A172 (cell line): Measurements from ENCODE around the gene FPGS. TPM values are rescaled to one million over a fixed set of nuclear protein-coding genes. Genes with fewer than 3 reads are reported as not detected.
"Not testable (repeated sequence)": the region's sequence is repeated elsewhere in the genome, so short reads cannot be mapped to it uniquely, and the experiment has no call there.

ENCODE experiments used
- DNase-seq: peaks from one replicate; pipeline ENCODE4 v3.0.0-alpha.2; 2015; ENCODE audit warnings: low spot score
- total RNA-seq: library from RNA; depleted of rRNA; stranded (reverse); fragments of >200 nt; shearing (Covaris generic); gene quantifications from 2 replicates; pipeline ENCODE4 v1.2.3, GENCODE V29; 2014

The FPGS gene
- total RNA-seq, 1 experiment from 2014 or later, result 146 TPM

DNA sequence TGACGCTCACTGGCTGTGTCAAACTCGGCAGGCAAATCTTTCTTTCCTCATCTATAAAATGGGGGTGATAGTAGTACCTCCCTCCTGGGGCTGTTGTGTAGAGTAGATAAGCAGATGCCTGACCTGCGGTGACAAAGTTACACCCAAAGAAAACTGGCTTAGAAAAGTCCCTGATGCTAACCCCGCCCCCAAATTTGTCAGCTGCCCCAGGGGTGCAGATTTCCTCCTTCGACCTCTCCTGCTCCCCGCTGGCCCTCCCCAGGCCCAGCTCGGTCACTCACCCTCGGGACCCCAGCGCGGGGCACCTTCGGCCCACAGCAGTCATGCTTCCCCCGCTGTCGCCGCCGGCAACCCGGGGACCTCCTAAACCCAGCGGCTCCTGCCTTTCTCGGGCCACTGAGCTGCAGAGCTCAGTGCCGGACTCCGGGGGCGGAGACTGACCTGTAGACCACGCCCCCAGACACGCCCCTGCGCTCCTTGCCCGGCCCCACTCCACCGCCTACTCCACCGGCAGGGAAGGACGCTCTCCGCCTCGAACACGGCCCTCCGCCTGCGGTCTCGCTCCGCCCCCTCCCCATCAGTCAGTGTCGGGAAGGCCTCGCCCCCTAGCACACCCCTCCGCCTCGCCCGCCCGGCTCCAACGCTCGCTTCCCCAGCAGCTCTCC, 31.6 kb upstream of the FPGS start:
- peak; percentile 99 for DNase-seq

DNA sequence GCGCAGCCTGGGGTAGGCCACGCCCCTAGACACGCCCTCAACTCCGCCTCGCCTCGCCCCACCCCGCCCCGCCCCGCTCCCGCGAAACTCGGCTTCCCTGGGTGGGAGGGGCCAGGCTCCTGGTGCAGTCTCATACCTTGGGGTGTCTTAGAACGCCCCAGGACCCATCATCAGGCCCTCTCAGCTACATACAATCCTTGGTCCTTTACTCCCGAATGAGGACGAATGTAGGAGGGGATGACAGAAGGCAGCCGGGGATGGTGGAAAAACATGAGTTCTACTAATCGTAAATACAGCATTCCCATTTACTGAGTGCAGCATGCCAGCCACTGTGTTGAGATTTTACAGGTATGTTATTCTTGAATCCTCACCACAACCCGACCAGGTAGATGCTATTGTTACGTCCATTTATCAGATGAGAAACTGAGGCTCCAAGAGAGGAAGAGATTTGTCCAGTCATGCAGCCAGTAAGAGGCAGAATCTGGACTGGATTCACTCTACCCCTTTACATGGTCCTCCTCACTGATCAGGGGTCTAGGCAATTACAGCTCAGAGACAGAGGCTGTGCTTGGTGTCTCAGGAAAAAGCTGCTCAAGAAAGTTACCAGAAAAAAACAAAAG, 31.0 kb upstream of the FPGS start:
- DNase-seq, result no peak

DNA sequence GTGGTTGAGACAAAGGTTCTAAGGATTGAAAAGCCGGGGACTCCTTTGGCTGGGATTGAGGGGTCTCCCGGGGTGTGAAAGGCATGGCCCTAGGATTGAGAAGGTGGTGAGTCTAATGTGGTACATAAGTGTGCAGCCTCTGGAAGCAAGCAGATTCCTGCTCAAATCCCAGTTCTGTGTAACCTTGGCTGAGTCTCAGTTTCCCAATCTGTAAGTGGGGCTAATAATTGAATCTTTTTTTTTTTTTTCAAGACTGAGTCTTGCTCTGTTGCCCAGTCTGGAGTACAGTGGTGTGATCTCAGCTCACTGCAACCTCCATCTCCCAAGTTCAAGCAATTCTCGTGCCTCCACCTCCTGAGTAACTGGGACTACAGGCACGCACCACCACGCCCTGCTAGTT, 30.1 kb upstream of the FPGS start:
- DNase-seq, result no peak

DNA sequence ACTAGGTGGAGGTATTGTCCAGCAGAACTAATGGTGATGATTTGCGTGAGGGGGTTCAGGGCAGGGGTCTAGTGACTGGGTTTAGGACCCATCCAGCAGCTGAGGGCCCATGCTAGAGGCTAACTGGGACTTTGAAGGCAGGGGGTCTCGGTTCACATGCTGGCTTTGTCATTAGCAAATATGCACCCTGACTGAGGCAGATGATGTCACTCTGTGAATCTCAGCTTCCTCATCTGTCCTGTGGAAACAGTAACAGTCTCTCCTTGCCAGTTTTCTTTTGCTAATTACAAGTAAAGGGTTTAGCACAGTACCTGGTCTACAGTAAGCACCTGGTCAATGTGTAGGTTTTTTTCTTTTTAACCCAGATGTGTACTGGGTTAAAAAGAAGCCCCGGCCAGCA, 29.4 kb upstream of the FPGS start:
- no peak for DNase-seq

DNA sequence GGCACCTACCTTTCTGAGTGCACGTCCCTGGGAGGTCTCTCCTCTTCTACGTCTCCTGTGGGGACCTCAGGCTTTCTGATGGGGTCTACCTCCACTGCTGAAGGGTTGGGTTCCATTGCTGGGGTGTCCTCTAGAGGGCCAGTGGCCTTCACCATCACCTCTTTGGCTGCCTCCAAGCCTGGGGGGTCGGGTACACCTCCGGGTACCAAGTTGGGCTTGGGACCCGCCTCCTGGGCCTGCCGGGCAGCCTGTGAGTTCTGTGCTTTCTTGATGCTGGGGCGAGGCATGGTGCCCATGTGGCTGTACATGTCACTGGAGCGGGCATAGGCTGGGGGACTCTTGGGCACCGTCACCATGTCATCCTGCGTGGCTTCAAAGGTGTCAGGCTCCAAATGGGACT, 28.7 kb upstream of the FPGS start:
- DNase-seq, result no peak

DNA sequence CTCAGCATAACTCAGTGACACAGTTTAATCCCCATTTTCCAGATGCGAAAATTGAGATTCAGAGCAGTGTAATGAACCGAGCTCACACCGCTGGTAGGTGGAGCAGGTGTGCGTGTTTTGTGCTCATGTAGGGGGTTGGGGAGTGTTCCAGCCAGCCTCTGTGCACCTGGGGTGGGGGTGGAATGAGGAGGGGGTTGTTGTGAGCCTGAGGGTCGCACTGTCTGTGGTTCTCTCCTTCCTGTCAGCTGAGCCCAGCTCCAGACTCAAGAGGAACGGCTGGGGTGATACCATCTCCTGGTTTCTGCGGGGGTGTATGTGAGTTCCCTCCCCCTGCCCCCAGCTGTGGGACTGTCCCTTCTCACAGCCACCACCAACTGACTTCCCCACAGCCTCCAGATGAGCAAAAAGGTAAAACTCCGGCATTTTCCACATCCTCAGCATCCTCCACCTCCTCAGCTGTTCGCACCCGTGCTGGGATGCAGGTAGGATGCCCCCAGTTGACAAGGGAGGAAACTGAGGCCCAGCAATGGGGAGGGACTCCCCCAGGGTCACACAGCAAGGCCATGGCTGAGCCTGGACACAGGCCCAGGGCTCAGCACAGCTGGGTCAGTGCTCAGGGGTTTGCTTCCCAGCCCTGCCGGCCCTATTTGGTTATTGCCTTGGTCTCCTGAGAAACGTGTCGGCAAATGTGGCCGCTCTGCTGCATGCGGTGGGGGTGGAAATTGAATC, 26.3 kb upstream of the FPGS start:
- no peak for DNase-seq

DNA sequence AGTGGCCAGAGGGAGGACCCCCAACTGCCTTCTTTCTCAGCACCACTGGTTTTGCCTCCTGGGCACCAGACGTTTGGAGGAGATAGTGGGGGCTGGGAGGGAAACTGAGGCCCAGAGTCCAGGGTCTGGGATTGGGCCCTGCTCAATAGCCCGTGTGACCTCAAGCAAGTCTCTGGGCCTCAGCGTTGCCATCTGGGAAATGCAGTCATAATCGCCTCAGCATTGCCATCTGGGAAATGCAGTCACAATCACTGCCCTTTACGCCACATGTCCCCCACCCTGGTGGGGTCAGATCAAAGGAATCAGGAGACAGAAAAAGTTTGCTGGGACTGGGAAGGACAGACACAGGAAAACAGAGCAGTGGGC, 25.8 kb upstream of the FPGS start:
- no peak for DNase-seq

DNA sequence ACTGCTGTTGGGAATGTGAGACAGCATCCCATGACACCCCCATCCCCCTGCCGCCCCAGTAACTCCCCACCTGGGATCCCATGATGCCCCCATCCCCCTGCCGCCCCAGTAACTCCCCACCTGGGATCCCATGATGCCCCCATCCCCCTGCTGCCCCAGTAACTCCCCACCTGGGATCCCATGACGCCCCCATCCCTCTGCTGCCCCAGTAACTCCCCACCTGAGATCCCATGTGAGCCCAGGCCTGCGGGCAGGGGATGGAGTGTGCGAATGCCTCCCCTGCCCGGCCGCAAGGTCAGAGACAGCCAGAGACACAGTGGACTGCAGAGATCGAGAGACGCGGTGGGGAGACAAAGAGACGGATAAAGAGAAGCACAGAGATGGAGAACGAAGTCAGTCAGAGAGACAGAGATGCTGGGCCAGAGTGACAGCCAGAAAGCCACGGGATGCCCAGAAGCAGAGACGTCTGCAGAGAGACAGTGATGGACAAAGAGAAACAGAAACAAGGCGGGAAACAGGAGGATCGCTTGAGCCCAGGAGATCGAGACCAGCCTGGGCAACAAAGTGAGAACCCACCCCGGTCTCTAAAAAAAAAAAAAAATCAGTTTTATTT, 25.2 kb upstream of the FPGS start:
- DNase-seq, result no peak

DNA sequence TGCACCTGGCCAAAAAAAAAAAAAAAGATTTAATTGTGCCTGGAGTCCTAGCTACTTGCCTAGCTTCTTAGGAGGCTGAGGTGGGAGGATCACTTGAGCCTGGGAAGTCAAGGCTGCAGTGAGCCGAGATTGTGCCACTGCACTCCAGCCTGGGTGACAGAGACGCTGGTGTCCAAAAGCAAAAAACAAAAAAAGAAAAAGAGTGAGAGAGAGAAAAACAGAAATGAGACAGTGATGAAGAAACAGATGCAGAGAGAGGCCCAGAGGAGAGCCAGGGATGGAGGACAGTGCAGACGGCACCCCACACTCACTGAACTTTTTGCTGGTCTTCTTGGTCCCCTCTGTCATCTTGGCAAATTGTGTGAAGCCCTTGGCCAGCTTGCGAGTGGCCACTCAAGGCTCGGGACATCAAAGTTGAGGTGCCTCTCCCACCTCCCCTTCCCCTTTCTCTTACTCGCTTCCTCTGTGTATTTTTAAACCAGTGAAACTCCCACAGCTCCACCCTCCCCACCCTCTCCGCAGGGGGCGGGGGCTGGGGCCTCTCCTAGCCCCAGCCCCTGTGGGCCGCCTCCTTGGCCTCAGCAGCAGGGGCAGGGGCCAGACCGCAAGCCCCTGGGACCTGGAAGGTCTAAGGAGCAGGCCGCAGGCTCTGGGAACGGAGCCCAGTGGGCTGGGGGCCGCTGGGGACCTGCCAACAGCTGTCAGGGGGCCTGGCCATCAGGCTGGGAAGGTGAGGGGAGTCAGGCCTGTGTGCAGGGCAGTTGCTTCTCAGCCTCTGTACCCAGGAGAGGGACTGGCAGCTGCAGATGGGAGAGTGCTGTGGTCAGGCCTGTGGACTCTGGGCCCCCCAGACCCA, 24.2 kb upstream of the FPGS start, which contains the start of gene SH2D3C:
TSS of gene SH2D3C (minus strand) at position 387 of the 856 bp plus-strand sequence. CDS start at position 348, 39 bp downstream.
- no peak for DNase-seq

DNA sequence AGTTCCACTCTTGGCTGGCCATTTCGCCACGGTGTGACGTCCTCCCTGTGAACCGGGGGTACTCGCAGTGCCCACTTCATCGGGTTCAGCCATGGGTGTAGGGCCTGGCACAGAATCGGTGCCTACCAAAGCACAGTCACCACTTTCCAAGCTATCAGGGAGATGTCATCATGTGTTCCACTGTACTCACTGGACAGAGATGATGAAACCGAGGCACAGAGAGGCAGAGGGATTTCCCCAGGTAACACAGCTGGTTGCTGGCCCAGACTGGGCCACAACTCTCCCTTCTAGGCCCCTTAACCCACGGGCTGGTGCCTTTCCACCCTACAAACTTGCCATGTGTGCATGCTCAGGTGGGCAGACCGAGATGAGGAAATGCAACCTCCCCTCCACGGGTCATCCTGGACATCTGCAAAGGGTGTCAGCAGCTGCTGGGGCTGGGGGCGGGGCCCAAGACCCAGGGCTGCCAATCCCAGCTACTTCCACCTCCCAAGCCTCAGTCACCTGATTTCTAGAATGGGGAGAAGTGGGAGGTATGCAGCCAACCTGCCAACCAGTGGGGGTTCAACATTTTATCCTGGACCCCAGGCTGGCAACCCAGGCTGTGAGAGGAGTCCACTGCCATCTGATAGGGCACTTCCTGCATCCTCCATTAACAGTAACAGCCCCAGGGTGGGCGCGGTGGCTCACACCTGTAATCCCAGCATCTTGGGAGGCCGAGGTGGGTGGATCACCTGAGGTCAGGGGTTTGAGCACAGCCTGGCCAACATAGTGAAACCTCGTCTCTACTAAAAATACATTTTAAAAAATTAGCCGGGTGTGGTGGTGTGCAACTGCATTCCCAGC, 23.3 kb upstream of the FPGS start:
- no peak for DNase-seq

DNA sequence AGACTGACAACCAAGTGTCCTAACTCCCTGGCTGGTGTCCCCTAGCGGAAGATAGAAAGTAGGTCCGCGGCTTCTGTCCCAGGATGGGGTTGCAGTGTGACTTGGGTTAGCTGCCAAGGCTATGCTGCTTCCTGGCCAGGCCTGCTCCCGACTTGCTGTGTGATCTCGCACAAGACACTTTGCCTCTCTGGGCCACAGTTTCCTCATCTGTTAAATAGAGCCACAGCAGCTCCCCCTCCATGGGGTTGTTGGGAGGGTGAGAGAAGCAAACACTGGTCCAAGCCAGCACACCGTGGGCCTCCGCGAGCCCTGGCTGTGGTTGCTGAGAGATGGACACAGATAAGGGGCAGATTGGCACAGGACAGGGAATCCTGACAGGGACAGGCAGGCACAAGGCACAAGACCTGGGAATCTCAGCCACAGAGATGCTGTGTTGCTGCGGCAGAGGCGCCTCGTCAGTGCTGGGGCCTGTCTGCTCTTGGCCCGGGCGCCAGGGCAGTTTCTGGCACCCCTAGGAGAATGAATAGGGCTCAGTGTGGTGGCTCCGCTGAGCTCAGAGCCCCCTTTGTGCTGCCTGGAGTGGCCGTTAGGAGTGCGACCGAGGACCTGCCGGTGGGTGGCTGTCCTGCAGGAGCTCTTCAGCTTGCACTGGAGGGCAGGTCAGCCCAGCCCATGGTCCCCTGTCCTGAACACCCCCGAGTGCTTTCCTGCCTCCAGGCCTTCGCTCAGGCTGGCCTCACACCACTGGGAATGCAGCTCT, 22.4 kb upstream of the FPGS start:
- no peak for DNase-seq

DNA sequence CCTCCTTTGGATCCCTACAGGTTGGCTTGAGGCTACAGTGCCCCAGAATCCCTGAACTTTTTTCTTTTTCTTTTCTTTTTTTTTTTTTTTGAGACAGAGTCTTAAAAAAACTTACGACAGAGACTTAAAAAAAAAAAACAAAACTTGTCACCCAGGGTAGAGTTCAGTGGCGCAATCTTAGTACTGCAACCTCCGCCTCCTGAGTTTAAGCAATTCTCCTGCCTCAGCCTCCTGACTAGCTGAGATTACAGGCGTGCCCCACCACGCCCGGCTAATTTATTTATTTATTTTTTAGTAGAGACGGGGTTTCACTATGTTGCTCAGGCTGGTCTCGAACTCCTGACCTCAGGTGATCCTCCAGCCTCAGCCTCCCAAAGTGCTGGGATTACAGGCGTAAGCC, 21.8 kb upstream of the FPGS start:
- not testable (repeated sequence) for DNase-seq

DNA sequence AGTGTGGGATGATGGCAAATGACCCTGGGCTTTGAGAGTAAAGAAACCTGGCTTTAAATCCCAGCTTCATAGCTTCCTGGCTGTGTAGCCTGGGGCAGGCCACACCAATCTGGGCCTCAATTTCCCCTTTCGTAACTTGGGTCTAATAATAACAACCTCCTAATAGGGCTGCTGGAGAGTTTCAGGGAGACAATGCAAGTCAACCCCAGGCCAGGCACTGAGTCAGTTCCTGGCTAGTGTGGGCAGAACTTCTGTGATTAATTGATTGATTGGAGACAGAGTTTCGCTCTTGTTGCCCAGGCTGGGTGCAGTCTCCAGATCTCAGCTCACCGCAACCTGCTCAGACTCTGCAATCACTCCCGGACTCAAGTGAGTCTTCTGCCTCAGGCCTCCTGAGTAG, 20.9 kb upstream of the FPGS start:
- DNase-seq, result no peak

DNA sequence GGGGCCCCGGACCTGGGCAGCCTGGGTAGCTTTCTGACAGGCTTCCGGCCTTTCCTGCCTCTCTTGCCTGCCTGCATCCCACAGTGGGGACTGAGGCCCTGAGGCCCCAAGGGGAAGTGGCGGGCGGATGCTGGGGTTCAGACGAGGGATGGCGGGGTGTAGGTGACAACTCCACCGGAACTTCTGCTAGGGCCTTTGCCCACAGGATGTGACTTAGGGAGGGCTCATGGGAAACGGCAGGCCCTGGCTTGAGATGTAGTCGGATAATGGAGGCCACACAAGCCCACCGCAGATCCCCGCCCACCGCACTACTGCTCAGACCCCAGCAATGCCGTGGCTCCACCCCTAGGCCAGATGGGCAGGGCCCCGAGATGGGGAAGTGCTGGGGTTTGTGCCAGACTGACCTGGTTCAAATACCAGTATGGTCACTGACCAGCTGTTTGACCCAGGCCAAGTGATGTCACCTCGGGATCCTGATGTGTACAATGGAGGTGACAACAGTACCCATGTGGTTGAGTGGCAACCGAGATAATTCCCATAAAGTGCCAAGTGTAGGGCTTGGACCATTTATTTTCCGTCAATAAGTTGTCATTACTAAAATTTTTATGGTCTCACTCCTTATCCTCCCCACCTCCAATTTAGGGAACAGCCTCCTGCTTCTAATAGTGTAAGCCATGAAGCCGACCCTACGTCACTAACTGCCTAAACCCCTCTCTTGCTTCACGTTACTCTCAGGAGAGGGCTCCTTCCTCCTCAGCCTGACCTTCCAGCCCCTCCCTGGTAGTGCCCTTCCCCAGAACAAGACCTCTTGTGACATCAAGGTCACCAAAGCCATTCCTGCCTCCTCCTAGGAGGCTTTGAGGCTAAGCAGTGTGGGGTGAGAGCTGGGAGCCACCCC, 19.3 kb upstream of the FPGS start:
- DNase-seq, result no peak

DNA sequence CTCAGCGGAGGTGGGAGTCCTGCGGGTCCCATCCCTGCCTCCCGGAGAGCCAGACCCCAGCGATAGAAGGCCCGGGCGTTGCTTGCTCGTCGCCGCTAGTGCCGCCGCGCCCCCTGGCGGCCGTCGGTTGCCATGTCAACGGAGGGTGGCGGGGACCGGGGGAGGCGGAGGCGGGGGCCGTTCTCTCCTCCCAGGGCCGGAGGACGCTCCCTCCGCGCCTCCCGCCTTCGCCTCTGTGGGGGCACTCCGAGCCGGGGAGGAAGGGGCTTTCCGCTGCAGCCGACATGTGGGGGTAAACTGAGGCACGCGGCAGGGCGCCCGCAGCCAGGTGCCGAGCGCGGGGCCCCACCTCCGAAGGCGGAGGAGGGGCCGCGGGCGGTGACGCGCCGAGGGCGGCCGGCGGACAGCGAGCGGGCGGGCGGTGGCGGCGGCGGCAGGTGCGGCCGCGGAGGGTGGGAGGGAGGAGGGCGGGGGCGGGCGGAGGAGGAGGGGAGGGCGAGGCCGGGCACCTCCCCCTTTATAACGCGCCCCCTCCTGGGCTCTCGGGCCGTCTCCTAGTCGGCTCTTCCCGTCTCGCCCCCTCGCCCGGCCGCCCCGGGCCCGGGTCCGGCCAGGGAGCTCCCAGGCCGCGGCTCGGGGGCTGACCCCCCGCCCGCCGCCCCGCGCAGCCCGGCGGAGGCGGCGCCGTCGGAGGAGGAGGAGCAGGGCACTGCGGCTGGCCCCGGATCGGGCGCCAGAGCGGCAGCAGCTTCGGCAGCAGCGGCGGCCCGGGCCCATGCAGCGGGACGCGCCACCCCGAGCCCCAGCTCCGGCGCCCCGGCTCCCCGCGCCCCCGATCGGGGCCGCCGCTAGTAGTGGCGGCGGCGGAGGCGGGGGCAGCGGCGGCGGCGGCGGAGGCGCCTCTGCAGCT, 17.4 kb upstream of the FPGS start:
- DNase-seq, result peak; percentile 71

DNA sequence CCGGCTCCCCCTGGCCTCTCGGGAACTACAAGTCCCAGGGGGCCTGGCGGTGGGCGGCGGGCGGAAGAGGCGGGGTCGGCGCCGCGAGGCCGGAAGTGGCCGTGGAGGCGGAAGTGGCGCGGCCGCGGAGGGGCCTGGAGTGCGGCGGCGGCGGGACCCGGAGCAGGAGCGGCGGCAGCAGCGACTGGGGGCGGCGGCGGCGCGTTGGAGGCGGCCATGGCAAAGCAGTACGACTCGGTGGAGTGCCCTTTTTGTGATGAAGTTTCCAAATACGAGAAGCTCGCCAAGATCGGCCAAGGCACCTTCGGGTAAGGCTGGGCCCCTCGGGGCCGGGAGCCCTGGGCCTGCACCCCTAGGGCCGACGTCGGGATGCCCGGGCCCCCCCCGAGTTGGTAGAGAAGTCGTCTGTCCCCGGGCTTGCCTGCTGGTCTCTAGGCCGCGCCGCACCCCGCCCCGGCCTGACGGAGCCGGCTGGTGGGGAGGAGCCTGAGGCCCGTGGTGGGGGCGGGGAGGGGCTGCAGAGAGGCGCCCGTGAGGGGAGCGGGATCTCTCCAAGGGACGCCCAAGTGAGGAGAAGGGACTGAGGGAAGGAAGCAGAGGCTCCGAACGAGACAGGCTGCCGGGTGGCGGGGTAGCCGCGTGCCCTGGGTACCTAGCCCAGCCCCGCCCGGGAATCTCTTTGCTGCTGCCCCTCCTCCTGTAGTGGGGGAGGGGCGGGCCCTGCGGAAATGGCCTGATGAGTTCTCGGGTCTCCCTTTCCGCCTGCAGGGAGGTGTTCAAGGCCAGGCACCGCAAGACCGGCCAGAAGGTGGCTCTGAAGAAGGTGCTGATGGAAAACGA, 16.5 kb upstream of the FPGS start, which contains the start of gene CDK9:
TSS of gene CDK9 (plus strand) at position 102 of the 840 bp plus-strand sequence. CDS start at position 217, 115 bp downstream.
- DNase-seq, result peak; percentile 77

DNA sequence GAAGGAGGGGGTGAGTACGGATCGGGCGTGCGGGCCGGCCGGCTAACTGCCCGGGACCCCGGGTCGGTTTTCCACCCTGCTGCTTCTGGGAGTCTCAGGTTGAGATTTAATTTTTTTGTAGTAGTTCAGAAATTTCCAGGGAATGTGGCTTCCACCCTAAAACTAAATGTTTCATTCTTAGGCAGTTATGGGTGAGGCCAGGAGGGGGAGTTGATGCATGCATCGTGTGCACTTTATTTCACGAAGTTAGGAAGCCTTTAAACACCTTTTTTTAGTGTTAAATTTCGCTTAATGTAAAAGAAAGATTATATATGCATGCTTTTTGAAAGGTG, 15.9 kb upstream of the FPGS start:
- no peak for DNase-seq
